AG09309 (cell line): ENCODE measurements around the gene NCKAP1.
"Not testable (repeated sequence)": the region's sequence is repeated elsewhere in the genome, so short reads cannot be mapped to it uniquely, and the experiment has no call there.

Experiments
- DNase-seq: peaks from one replicate; pipeline ENCODE4 v3.0.0-alpha.2; 2010; ENCODE audit warnings: low read depth
- H3K4me3 ChIP-seq: 2 replicates; pipeline ENCODE4 v1.5.1; 2011; ENCODE audit warnings: mild to moderate bottlenecking, low read depth, low read length, moderate library complexity; ENCODE audit not compliant: control insufficient read depth
- CTCF ChIP-seq: IDR thresholded peaks from 2 replicates; pipeline ENCODE4 v1.5.1; 2011; ENCODE audit warnings: mild to moderate bottlenecking, low read depth, low read length, inconsistent platforms; ENCODE audit not compliant: insufficient read depth, control insufficient read depth; ENCODE audit errors: missing control alignments

Gene NCKAP1

GRCh38 chr2:183022711-183023110 is 15.5 kb downstream of the NCKAP1 start:
- no peak for DNase-seq
- TF ChIP-seq CTCF: no peak
- H3K4me3 ChIP-seq: no peak overlapping the region

DNA sequence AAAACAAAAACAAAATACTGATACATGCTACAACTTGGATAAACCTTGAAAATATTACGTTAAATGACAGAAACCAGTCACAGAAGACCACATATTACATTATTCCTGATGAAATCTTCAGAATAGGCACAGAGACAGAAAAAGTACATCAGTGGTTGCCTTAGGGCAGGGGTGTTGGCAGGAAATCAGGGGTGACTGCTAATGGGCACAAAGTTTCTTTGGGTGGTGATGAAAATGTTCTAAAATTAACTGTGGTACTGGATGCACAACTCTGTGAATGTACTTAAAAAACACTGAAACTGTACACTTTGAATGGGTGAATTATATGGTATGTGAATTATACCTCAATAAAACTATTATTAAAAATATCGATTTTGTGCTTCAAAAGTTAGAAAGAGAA is 16.6 kb downstream of the NCKAP1 start:
- no peak for DNase-seq
- no peak for TF ChIP-seq CTCF
- no peak overlapping the region for H3K4me3 ChIP-seq

GRCh38 chr2:183019718-183020442 is 18.4 kb downstream of the NCKAP1 start:
- TF ChIP-seq CTCF: no peak
- no peak overlapping the region for H3K4me3 ChIP-seq
- no peak for DNase-seq

GRCh38 chr2:183017845-183018244 is 20.4 kb downstream of the NCKAP1 start:
- not testable (repeated sequence) for H3K4me3 ChIP-seq, DNase-seq

DNA sequence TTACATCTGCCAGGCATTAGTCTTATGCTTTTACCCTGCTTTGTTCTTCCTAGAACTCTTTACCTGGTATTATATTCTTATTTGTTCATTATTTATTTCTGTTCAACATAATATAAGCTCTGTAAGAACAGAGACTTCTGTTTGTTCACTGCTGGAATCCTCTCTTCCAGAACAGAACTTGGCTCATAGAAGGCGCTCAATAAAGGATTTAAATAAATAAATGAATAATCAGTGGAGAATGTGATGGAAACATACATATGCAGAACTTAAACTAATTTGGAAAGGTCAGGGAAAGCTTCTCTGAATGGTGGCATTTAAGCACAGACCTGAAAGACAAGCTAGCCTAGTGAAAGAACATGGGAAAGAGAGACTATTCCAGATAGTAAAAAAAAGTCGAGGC is 24.3 kb downstream of the NCKAP1 start:
- no peak for DNase-seq
- no peak for TF ChIP-seq CTCF
- H3K4me3 ChIP-seq: no peak overlapping the region

GRCh38 chr2:183011743-183012142 is 26.5 kb downstream of the NCKAP1 start:
- no peak for TF ChIP-seq CTCF
- no peak for DNase-seq
- no peak overlapping the region for H3K4me3 ChIP-seq

DNA sequence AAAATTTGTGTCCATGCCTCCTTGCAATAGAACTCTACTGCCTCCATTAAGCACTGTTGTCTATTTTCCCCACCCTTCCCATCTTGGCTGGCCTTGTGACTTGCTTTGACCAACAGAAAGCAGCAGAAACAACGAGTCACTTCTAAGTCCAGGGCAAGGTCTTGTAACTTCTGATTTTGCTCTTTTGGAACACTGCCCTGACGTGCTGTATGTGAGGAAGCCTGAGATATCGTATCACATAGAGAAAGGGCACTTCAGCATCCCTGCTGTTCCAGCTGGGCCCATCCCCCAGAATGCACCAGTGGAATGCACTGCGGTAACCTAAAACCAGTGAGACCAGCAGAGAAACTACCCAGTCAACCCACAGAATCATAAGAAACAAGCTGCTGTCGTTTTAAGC is 28.1 kb downstream of the NCKAP1 start:
- DNase-seq: no peak
- H3K4me3 ChIP-seq: no peak overlapping the region

More for the DNA sequence above, 28.1 kb downstream of the NCKAP1 start:
- no peak for TF ChIP-seq CTCF
